Keratinocyte (primary cell): ENCODE data around the gene MDFI. TPM values are rescaled to one million over a fixed set of nuclear protein-coding genes. Genes with fewer than 3 reads are reported as not detected.

Experiments used
- DNase-seq: peaks from one replicate; pipeline ENCODE4 v3.0.0-alpha.2; 2011; ENCODE audit warnings: low read depth, missing footprints, low spot score
- FAIRE-seq: peaks from 2 replicates; lab custom pipeline; 2011; peaks lifted over from hg19 to GRCh38; lab: Jason Lieb, UNC
- H2AFZ ChIP-seq: 2 replicates; pipeline ENCODE4 v1.6.0; 2012; ENCODE audit warnings: low read length, control low read depth, inconsistent platforms; ENCODE audit not compliant: control insufficient read depth
- H3K27ac ChIP-seq: 2 replicates; pipeline ENCODE4 v1.5.1; 2011; ENCODE audit warnings: low read length; ENCODE audit not compliant: control insufficient read depth, insufficient read depth
- H3K27me3 ChIP-seq: 3 replicates; pipeline ENCODE4 v1.6.0; 2011; ENCODE audit warnings: low read length; ENCODE audit not compliant: control insufficient read depth, insufficient read depth; ENCODE audit errors: extremely low read depth
- H3K36me3 ChIP-seq, 2 experiments: 2 replicates in 1 of 2; 3 replicates in 1 of 2; pipeline ENCODE4 v1.5.1; 2011; ENCODE audit warnings: low read length in 2 of 2, mild to moderate bottlenecking in 1 of 2; ENCODE audit not compliant: control insufficient read depth in 2 of 2, insufficient read depth in 2 of 2; ENCODE audit errors: extremely low read depth in 1 of 2
- H3K4me1 ChIP-seq: 3 replicates; pipeline ENCODE4 v1.5.1; 2011; ENCODE audit warnings: low read length; ENCODE audit not compliant: control insufficient read depth, insufficient read depth; ENCODE audit errors: extremely low read depth
- H3K4me2 ChIP-seq: 3 replicates; pipeline ENCODE4 v1.6.0; 2011; ENCODE audit warnings: low read depth, low read length; ENCODE audit not compliant: control insufficient read depth, insufficient read depth; ENCODE audit errors: extremely low read depth
- H3K4me3 ChIP-seq, 3 experiments: fragments of 200-600 bp in 1 of 3; sonication (generic) in 1 of 3; 2 replicates in 2 of 3; 3 replicates in 1 of 3; pipeline ENCODE4 v1.5.1; 2011 to 2016; ENCODE audit warnings: low read length in 3 of 3, mild to moderate bottlenecking in 3 of 3, control low read depth in 2 of 3, inconsistent platforms in 1 of 3, low read depth in 1 of 3, mixed read lengths in 1 of 3, mixed run types in 1 of 3, moderate library complexity in 1 of 3; ENCODE audit not compliant: control insufficient read depth in 2 of 3, insufficient read depth in 2 of 3; ENCODE audit errors: extremely low read depth in 1 of 3
- H3K79me2 ChIP-seq: 2 replicates; pipeline ENCODE4 v1.6.0; 2012; ENCODE audit warnings: low read length; ENCODE audit not compliant: control insufficient read depth, insufficient read depth
- H3K9ac ChIP-seq: 3 replicates; pipeline ENCODE4 v1.6.0; 2011; ENCODE audit warnings: low read length; ENCODE audit not compliant: control insufficient read depth, insufficient read depth; ENCODE audit errors: extremely low read depth
- H3K9me1 ChIP-seq: 3 replicates; pipeline ENCODE4 v1.6.0; 2011; ENCODE audit warnings: low read length; ENCODE audit not compliant: control insufficient read depth, insufficient read depth; ENCODE audit errors: extremely low read depth
- H3K9me3 ChIP-seq: 2 replicates; pipeline ENCODE4 v1.5.1; 2012; ENCODE audit warnings: low read depth, low read length; ENCODE audit not compliant: control insufficient read depth
- H4K20me1 ChIP-seq: 3 replicates; pipeline ENCODE4 v1.6.0; 2011; ENCODE audit warnings: low read length; ENCODE audit not compliant: control insufficient read depth, insufficient read depth; ENCODE audit errors: extremely low read depth
- CTCF ChIP-seq, 3 experiments: IDR thresholded peaks in 1 of 3; conservative IDR thresholded peaks in 1 of 3; optimal IDR thresholded peaks in 1 of 3; 2 replicates in 2 of 3; 3 replicates in 1 of 3; pipeline versions ENCODE3 to v1.5.1; 2011; ENCODE audit warnings: low read length in 3 of 3, mild to moderate bottlenecking in 3 of 3, moderate library complexity in 2 of 3, control low read depth in 1 of 3, inconsistent platforms in 1 of 3; ENCODE audit not compliant: insufficient read depth in 2 of 3; ENCODE audit errors: extremely low read depth in 1 of 3
- EZH2 ChIP-seq: IDR thresholded peaks from one replicate; pipeline ENCODE4 v1.6.1; 2012; ENCODE audit warnings: inconsistent platforms, mild to moderate bottlenecking, low read length, moderate library complexity
- dilution Hi-C: fragments of 300-500 bp; cut with MboI; formaldehyde crosslinking; loops from one replicate; pipeline ENCODE4 v1.7.0; 2020; ENCODE audit warnings: low sequenced_read_pairs; ENCODE audit not compliant: extremely low pct_ligation_motif_present
- polyA plus RNA-seq, 5 experiments: library from polyadenylated mRNA; depleted of rRNA in 3 of 5; stranded (reverse) in 3 of 5; stranded (forward) in 1 of 5; unstranded in 1 of 5; fragments of >200 nt; gene quantifications; 1 replicate in 1 of 5; 2 replicates in 3 of 5; 3 replicates in 1 of 5; pipeline versions ENCODE4 v1.2.1 to v1.2.3, GENCODE V29; 2011 to 2012; ENCODE audit warnings: missing spikeins in 2 of 5, low read depth in 1 of 5, low replicate concordance in 1 of 5

Gene MDFI
- polyA plus RNA-seq, 1 donor (not counting 4 experiments of a cell fraction or from before 2014, with no cell fraction given), result 60.1 TPM

- no peak overlapping the region for H3K27ac ChIP-seq
- DNase-seq (no peak), FAIRE-seq (no peak)
- H3K9me1 ChIP-seq, result no peaks in the 10 kb centered on the region
- H3K36me3 ChIP-seq, result peaks cover 0 to 2% of the 10 kb centered on the region in 2 experiments
- H2AFZ ChIP-seq, result no peak overlapping the region
- H3K9me3 ChIP-seq, result no peaks in the 10 kb centered on the region
- peaks cover 9% of the 10 kb centered on the region for H3K4me1 ChIP-seq
- H3K4me3 ChIP-seq, result no peak overlapping the region
- no peaks in the 10 kb centered on the region for H3K79me2 ChIP-seq
- H3K27me3 ChIP-seq, result no peaks in the 10 kb centered on the region
- no peak overlapping the region for H3K9ac ChIP-seq
- TF ChIP-seq EZH2 (no peak), CTCF (optimal IDR thresholded peaks at IDR 0.05 in 1 of 3, IDR thresholded peaks at IDR 0.05 in 1 of 3, conservative IDR thresholded peaks at IDR 0.05 in 1 of 3; ENCODE audit: extremely low read depth in 1 of 3, insufficient read depth in 2 of 3, low read length in 3 of 3) (no peak)
- dilution Hi-C loops, result no loop called here
- no peaks in the 10 kb centered on the region for H4K20me1 ChIP-seq
- peak overlapping the region; percentile 2 for H3K4me2 ChIP-seq
These were observed 54.5 kb downstream of the MDFI start for GRCh38 chr6:41692730-41693129.

GRCh38 chr6:41693281-41694240 is 55.3 kb downstream of the MDFI start:
- Histone ChIP-seq H3K9ac (no peak overlapping the region), H3K9me3 (no peaks in the 10 kb centered on the region), H3K9me1 (no peaks in the 10 kb centered on the region), H3K36me3 (peaks cover 0 to 2% of the 10 kb centered on the region in 2 experiments), H3K79me2 (no peaks in the 10 kb centered on the region), H3K4me1 (peaks cover 9% of the 10 kb centered on the region), H2AFZ (no peak overlapping the region), H4K20me1 (no peaks in the 10 kb centered on the region), H3K27ac (no peak overlapping the region), H3K4me2 (peak overlapping the region; percentile 2), H3K4me3 (no peak overlapping the region), H3K27me3 (no peaks in the 10 kb centered on the region)
- TF ChIP-seq CTCF (optimal IDR thresholded peaks at IDR 0.05 in 1 of 3, IDR thresholded peaks at IDR 0.05 in 1 of 3, conservative IDR thresholded peaks at IDR 0.05 in 1 of 3; ENCODE audit: extremely low read depth in 1 of 3, insufficient read depth in 2 of 3, low read length in 3 of 3) (no peak), EZH2 (no peak)
- dilution Hi-C loops, result no loop called here
- FAIRE-seq, result no peak
- no peak for DNase-seq
